Choroid plexus epithelial cell (primary cell): Measurements from ENCODE around the gene ARHGAP42.

Experiments used
- DNase-seq: peaks from one replicate; pipeline ENCODE4 v3.0.0-alpha.2; 2010; ENCODE audit warnings: low read depth
- H3K4me3 ChIP-seq: 2 replicates; pipeline ENCODE4 v1.5.1; 2011; ENCODE audit warnings: low read depth, mild to moderate bottlenecking, control low read depth, low read length, moderate library complexity
- TF ChIP-seq, protein P1 (sequence below): conservative IDR thresholded peaks from 2 replicates; pipeline ENCODE4 v1.5.1; 2011; ENCODE audit warnings: low read depth, mild to moderate bottlenecking, control low read depth, inconsistent platforms, low read length, moderate library complexity

The ARHGAP42 gene

GRCh38 chr11:100757646-100758045 lies 70.6 kb downstream of the ARHGAP42 start:
- no peak for DNase-seq
- H3K4me3 ChIP-seq, result no peak overlapping the region
- TF ChIP-seq, protein P1, sequence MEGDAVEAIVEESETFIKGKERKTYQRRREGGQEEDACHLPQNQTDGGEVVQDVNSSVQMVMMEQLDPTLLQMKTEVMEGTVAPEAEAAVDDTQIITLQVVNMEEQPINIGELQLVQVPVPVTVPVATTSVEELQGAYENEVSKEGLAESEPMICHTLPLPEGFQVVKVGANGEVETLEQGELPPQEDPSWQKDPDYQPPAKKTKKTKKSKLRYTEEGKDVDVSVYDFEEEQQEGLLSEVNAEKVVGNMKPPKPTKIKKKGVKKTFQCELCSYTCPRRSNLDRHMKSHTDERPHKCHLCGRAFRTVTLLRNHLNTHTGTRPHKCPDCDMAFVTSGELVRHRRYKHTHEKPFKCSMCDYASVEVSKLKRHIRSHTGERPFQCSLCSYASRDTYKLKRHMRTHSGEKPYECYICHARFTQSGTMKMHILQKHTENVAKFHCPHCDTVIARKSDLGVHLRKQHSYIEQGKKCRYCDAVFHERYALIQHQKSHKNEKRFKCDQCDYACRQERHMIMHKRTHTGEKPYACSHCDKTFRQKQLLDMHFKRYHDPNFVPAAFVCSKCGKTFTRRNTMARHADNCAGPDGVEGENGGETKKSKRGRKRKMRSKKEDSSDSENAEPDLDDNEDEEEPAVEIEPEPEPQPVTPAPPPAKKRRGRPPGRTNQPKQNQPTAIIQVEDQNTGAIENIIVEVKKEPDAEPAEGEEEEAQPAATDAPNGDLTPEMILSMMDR, result no peak

DNA sequence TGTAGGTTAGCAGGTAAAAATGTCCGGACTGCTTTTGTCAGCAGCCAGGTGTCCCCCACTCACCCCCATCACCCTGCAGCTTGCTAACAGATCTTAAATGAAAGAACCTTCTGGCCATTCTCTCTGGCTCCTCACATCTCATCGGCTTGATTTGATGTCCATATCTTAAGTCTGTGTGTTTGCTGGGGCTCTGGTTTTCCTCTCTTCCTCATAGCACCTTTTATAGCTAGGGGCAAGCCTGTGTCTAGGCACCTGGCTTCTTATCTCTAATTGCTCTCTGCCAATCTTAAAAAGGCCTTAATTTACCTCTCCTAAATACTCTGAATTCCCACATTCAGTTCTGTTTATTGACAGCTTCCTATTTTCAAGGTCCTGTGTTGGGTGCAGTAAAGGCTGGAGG lies 72.0 kb downstream of the ARHGAP42 start:
- H3K4me3 ChIP-seq, result no peak overlapping the region
- TF ChIP-seq, protein P1, result no peak
- no peak for DNase-seq

GRCh38 chr11:100759856-100760255 lies 72.8 kb downstream of the ARHGAP42 start:
- TF ChIP-seq, protein P1, result no peak
- no peak for DNase-seq
- H3K4me3 ChIP-seq, result no peak overlapping the region

DNA sequence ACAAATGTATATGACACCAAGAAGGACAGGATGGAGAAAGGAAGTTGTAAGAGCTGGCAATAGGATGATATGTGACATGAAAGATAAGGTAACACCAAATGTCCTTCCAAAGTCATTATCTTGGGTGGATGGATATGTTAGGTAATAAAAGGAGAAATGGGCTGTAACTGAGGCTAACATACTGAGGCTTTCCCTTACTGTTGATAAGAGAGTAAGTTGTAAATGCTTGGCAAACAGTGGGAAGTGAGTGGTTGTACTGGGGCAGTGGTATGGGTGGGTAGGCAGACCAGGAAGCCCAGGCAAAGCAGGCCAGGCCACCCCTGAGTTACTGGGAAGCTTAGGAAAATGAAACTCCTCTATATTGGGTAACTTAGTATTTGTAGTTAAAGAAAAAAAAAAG lies 73.7 kb downstream of the ARHGAP42 start:
- no peak for DNase-seq
- no peak overlapping the region for H3K4me3 ChIP-seq
- TF ChIP-seq, protein P1, result no peak

DNA sequence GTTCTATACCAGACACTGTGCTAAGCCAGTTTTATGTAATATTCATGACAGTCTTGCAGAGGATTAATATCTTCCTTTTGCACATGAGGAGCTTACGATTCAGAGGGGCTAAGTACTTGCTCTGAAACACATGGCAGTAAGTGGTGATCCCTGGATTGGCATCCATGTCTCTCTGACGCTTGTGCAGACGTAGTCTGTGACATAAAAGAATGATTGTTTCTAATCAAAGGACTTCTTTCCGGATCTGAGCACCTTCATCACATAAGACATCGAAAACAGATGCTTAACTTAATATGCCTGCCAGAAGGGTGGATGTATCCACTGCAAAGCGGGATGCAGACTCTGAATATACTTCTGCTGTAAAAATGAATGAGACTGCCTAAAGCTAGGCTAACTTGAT lies 74.8 kb downstream of the ARHGAP42 start:
- DNase-seq, result no peak
- TF ChIP-seq, protein P1, result no peak
- no peak overlapping the region for H3K4me3 ChIP-seq

GRCh38 chr11:100766764-100767163 lies 79.7 kb downstream of the ARHGAP42 start:
- TF ChIP-seq, protein P1, result no peak
- DNase-seq, result no peak
- no peak overlapping the region for H3K4me3 ChIP-seq

GRCh38 chr11:100769165-100769564 lies 82.1 kb downstream of the ARHGAP42 start:
- no peak for DNase-seq
- no peak overlapping the region for H3K4me3 ChIP-seq
- TF ChIP-seq, protein P1, result no peak
